H1 (cell line): ENCODE results near the gene SLC27A2. TPM values are rescaled to one million over a fixed set of nuclear protein-coding genes. Genes with fewer than 3 reads are reported as not detected.

ENCODE experiments used
- CTCF ChIA-PET: fragments of 300-600 bp; sonication (Branson Sonifier 250); formaldehyde crosslinking; loops from one replicate; lab custom pipeline; 2021; ENCODE audit not compliant: partially characterized antibody; lab: Charles Lee
- POLR2A ChIA-PET: fragments of 300-600 bp; sonication (Branson Sonifier 250); formaldehyde crosslinking; loops from one replicate; lab custom pipeline; 2021; ENCODE audit warnings: inconsistent platforms; ENCODE audit not compliant: partially characterized antibody; lab: Charles Lee
- DNase-seq, 2 experiments: peaks; one replicate each; pipeline versions ENCODE4 v3.0.0 to v3.0.0-alpha.2; 2010 to 2022; ENCODE audit warnings: low spot score in 2 of 2, low read depth in 1 of 2, mixed read lengths in 1 of 2
- FAIRE-seq: peaks from 2 replicates; lab custom pipeline; 2011; peaks lifted over from hg19 to GRCh38; lab: Jason Lieb, UNC
- H2AFZ ChIP-seq: 2 replicates; pipeline ENCODE4 v1.8.1; 2012; ENCODE audit warnings: low read length, inconsistent platforms
- H2AK5ac ChIP-seq: 2 replicates; pipeline ENCODE4 v1.6.1; 2013; ENCODE audit warnings: low read depth, low read length
- H2BK120ac ChIP-seq: replicated peaks from 2 replicates; pipeline ENCODE3; 2013; ENCODE audit warnings: low read depth, low read length, inconsistent platforms
- H2BK12ac ChIP-seq: 2 replicates; pipeline ENCODE4 v1.6.1; 2013; ENCODE audit warnings: low read depth, low read length
- H2BK15ac ChIP-seq: 2 replicates; pipeline ENCODE4 v1.6.1; 2013; ENCODE audit warnings: low read length
- H2BK20ac ChIP-seq: 2 replicates; pipeline ENCODE4 v1.6.1; 2013; ENCODE audit warnings: low read length
- H2BK5ac ChIP-seq: 2 replicates; pipeline ENCODE4 v1.6.1; 2013; ENCODE audit warnings: low read depth, low read length
- H3K14ac ChIP-seq: 2 replicates; pipeline ENCODE4 v1.6.1; 2013; ENCODE audit warnings: inconsistent platforms; ENCODE audit not compliant: insufficient read length
- H3K18ac ChIP-seq: 2 replicates; pipeline ENCODE4 v1.6.1; 2013; ENCODE audit warnings: low read length; ENCODE audit errors: extremely low read depth
- H3K23ac ChIP-seq: 2 replicates; pipeline ENCODE4 v1.6.1; 2013; ENCODE audit warnings: inconsistent platforms; ENCODE audit not compliant: insufficient read length
- H3K23me2 ChIP-seq: 2 replicates; pipeline ENCODE4 v1.6.1; 2013; ENCODE audit warnings: low read depth, low read length
- H3K27ac ChIP-seq: 2 replicates; pipeline ENCODE4 v1.6.1; 2011; ENCODE audit warnings: low read depth, low read length, inconsistent platforms
- H3K27me3 ChIP-seq, 4 experiments: replicated peaks in 1 of 4; 1 replicate in 1 of 4; 2 replicates in 3 of 4; pipeline versions ENCODE4 v1.6.1 to v1.8.1; 2011 to 2013; ENCODE audit warnings: low read length in 3 of 4, mild to moderate bottlenecking in 3 of 4, inconsistent platforms in 2 of 4, mixed read lengths in 2 of 4, moderate library complexity in 1 of 4; ENCODE audit not compliant: control insufficient read depth in 3 of 4, insufficient read depth in 3 of 4; ENCODE audit errors: extremely low read depth in 1 of 4
- H3K36me3 ChIP-seq, 4 experiments: 2 replicates each; pipeline versions ENCODE4 v1.6.1 to v1.8.1; 2011 to 2013; ENCODE audit warnings: mild to moderate bottlenecking in 4 of 4, low read length in 3 of 4, moderate library complexity in 2 of 4, control low read depth in 1 of 4, inconsistent platforms in 1 of 4; ENCODE audit not compliant: insufficient read depth in 4 of 4, control insufficient read depth in 2 of 4
- H3K4ac ChIP-seq: replicated peaks from 2 replicates; pipeline ENCODE3; 2013; ENCODE audit warnings: low read length, low read depth, mixed read lengths, inconsistent platforms; ENCODE audit not compliant: insufficient read length
- H3K4me1 ChIP-seq, 4 experiments: replicated peaks in 1 of 4; 1 replicate in 1 of 4; 2 replicates in 3 of 4; pipeline versions ENCODE4 v1.6.1 to v1.8.1; 2011 to 2013; ENCODE audit warnings: low read length in 3 of 4, inconsistent platforms in 2 of 4, mixed read lengths in 1 of 4; ENCODE audit not compliant: insufficient read depth in 4 of 4, control insufficient read depth in 3 of 4
- H3K4me2 ChIP-seq, 2 experiments: 2 replicates each; pipeline versions ENCODE4 v1.6.1 to v1.8.1; 2011 to 2013; ENCODE audit warnings: low read depth in 2 of 2, low read length in 2 of 2, control low read depth in 1 of 2, inconsistent platforms in 1 of 2, mild to moderate bottlenecking in 1 of 2; ENCODE audit not compliant: insufficient read depth in 1 of 2
- H3K4me3 ChIP-seq, 4 experiments: fragments of 200-600, 300-600 bp in 1 of 4; sonication (generic), shearing (Covaris generic), sonication (Bioruptor Twin) in 1 of 4; 2 replicates each; pipeline versions ENCODE4 v1.5.1 to v1.8.1; 2011 to 2016; ENCODE audit warnings: low read length in 4 of 4, low read depth in 3 of 4, control low read depth in 2 of 4, inconsistent platforms in 2 of 4, mild to moderate bottlenecking in 2 of 4, mixed read lengths in 1 of 4, moderate library complexity in 1 of 4; ENCODE audit not compliant: insufficient read depth in 2 of 4; ENCODE audit errors: extremely low read depth in 1 of 4
- H3K56ac ChIP-seq: replicated peaks from 2 replicates; pipeline ENCODE3; 2013; ENCODE audit warnings: low read depth, mild to moderate bottlenecking, mixed read lengths, low read length, inconsistent platforms; ENCODE audit not compliant: insufficient read length
- H3K79me1 ChIP-seq: 2 replicates; pipeline ENCODE4 v1.6.1; 2013; ENCODE audit warnings: low read depth, low read length, control low read depth
- H3K79me2 ChIP-seq, 2 experiments: 2 replicates each; pipeline versions ENCODE4 v1.6.1 to v1.8.1; 2012 to 2013; ENCODE audit warnings: low read length in 2 of 2, mild to moderate bottlenecking in 2 of 2, inconsistent platforms in 1 of 2; ENCODE audit not compliant: insufficient read depth in 2 of 2, control insufficient read depth in 1 of 2
- H3K9ac ChIP-seq, 4 experiments: replicated peaks in 1 of 4; 1 replicate in 1 of 4; 2 replicates in 3 of 4; pipeline versions ENCODE4 v1.6.1 to v1.8.1; 2011 to 2013; ENCODE audit warnings: low read depth in 3 of 4, low read length in 3 of 4, control low read depth in 2 of 4, mild to moderate bottlenecking in 2 of 4, moderate library complexity in 2 of 4, inconsistent platforms in 1 of 4; ENCODE audit errors: extremely low read depth in 1 of 4
- H3K9me3 ChIP-seq, 2 experiments: 2 replicates each; pipeline versions ENCODE4 v1.6.1 to v1.8.1; 2012 to 2013; ENCODE audit warnings: mild to moderate bottlenecking in 2 of 2, moderate library complexity in 2 of 2, control low read depth in 1 of 2, inconsistent platforms in 1 of 2, low read depth in 1 of 2, low read length in 1 of 2, mixed read lengths in 1 of 2; ENCODE audit not compliant: insufficient read depth in 2 of 2
- H4K20me1 ChIP-seq, 2 experiments: replicated peaks in 1 of 2; 2 replicates each; pipeline versions ENCODE3 to v1.8.1; 2011 to 2013; ENCODE audit warnings: inconsistent platforms in 2 of 2, low read length in 2 of 2, mild to moderate bottlenecking in 1 of 2; ENCODE audit not compliant: insufficient read depth in 2 of 2, control insufficient read depth in 1 of 2
- H4K5ac ChIP-seq: 2 replicates; pipeline ENCODE4 v1.6.1; 2013; ENCODE audit warnings: low read length, low read depth, mixed read lengths, inconsistent platforms; ENCODE audit not compliant: insufficient read length
- H4K8ac ChIP-seq: 2 replicates; pipeline ENCODE4 v1.8.0; 2013; ENCODE audit warnings: mild to moderate bottlenecking, moderate library complexity, low read length, inconsistent platforms; ENCODE audit not compliant: insufficient read depth; ENCODE audit errors: extremely low read depth
- H4K91ac ChIP-seq: replicated peaks from 2 replicates; pipeline ENCODE3; 2013; ENCODE audit warnings: low read length, mixed read lengths, inconsistent platforms; ENCODE audit not compliant: insufficient read length
- CREB1 ChIP-seq: IDR thresholded peaks from 2 replicates; pipeline ENCODE4 v1.6.1; 2012; ENCODE audit warnings: inconsistent platforms
- KDM4A ChIP-seq: IDR thresholded peaks from one replicate; pipeline ENCODE4 v1.7.1; 2012; ENCODE audit warnings: low read depth, mild to moderate bottlenecking, moderate library complexity, low read length, inconsistent platforms; ENCODE audit not compliant: severe bottlenecking
- MAFK ChIP-seq: IDR thresholded peaks from 2 replicates; pipeline ENCODE4 v1.6.1; 2012; ENCODE audit warnings: low read depth, mild to moderate bottlenecking, improper control_type of control experiment, low read length
- SP1 ChIP-seq: IDR thresholded peaks from 2 replicates; pipeline ENCODE4 v1.6.1; 2011; ENCODE audit warnings: low read depth, low read length
- TAF7 ChIP-seq: optimal IDR thresholded peaks from 2 replicates; pipeline ENCODE3; 2011; ENCODE audit warnings: low read depth, mild to moderate bottlenecking, inconsistent platforms, low read length, moderate library complexity, borderline replicate concordance
- WGBS, 2 experiments: shearing (Covaris generic) in 1 of 2; methylation state at CpG; one replicate each; pipeline versions ENCODE4 v1.1.6 to v1.1.7; 2013 to 2015; ENCODE audit warnings: low lambda C conversion rate in 2 of 2, mixed read lengths in 2 of 2, inconsistent platforms in 1 of 2, low coverage in 1 of 2, missing lambda C conversion rate in 1 of 2; ENCODE audit not compliant: insufficient replicate concordance in 2 of 2, insufficient coverage in 1 of 2, insufficient read length in 1 of 2; ENCODE audit errors: extremely low coverage in 1 of 2, missing lambda C conversion rate in 1 of 2; 5-methylcytosine and 5-hydroxymethylcytosine counted together
- polyA plus RNA-seq, 7 experiments: library from polyadenylated mRNA; depleted of rRNA in 3 of 7; stranded (reverse) in 5 of 7; unstranded in 2 of 7; fragments of >200 nt in 5 of 7; fragments of 200-250 nt in 2 of 7; gene quantifications; 1 replicate in 5 of 7; 2 replicates in 1 of 7; 4 replicates in 1 of 7; pipeline versions ENCODE4 v1.2.1 to v1.2.3, GENCODE V29; 2011 to 2013; ENCODE audit warnings: missing spikeins in 2 of 7, mixed read lengths in 2 of 7
- total RNA-seq: library from RNA; stranded (reverse); fragmentation: NEBNext Ultra II Directional; extraction: Animal tissue kit (Norgen Biotek cat#: 25700); gene quantifications from 2 replicates; pipeline ENCODE4 v1.2.1, GENCODE V29; 2021

Gene SLC27A2
- total and polyA plus RNA-seq, 2 of the 8 experiments (the other 6 are each of a cell fraction or from before 2014, with no cell fraction given) = 5.6 to 5.8 TPM

- Histone ChIP-seq H3K79me2 (no peaks in the 10 kb centered on the region), H3K18ac (no peak overlapping the region), H3K4ac (no peak overlapping the region), H3K4me1 (peaks cover 0 to 8% (median 4%) of the 10 kb centered on the region in 4 experiments; a peak in 6 of 7 replicates), H2AFZ (no peak overlapping the region), H3K23ac (no peak overlapping the region), H2BK120ac (no peak overlapping the region), H3K36me3 (no peaks in the 10 kb centered on the region), H3K4me2 (no peak overlapping the region), H3K79me1 (no peaks in the 10 kb centered on the region), H2BK20ac (no peak overlapping the region), H2BK5ac (no peak overlapping the region), H4K91ac (no peak overlapping the region), H4K8ac (no peak overlapping the region), H3K27ac (no peak overlapping the region), H3K9ac (no peak overlapping the region), H4K20me1 (peaks cover 0 to 1% of the 10 kb centered on the region in 2 experiments), H3K9me3 (no peaks in the 10 kb centered on the region), H3K23me2 (peaks cover 13% of the 10 kb centered on the region; the same call in 1 of the 2 replicates), H3K27me3 (peaks cover 3 to 25% (median 24%) of the 10 kb centered on the region in 4 experiments), H3K56ac (no peak overlapping the region), H3K14ac (no peak overlapping the region), H2BK12ac (no peak overlapping the region), H2BK15ac (no peak overlapping the region), H4K5ac (no peak overlapping the region), H3K4me3 (no peak overlapping the region), H2AK5ac (no peak overlapping the region)
- no peak for DNase-seq
- FAIRE-seq = no peak
- POLR2A ChIA-PET = no interaction called here
- TF ChIP-seq KDM4A = no peak
- TF ChIP-seq MAFK = 0 out of 2 replicates have a peak, but pooled peaks have one; percentile 30
- TF ChIP-seq CREB1 = no peak
- no peak for TF ChIP-seq SP1
- no peak for TF ChIP-seq TAF7
- CTCF ChIA-PET = interaction anchor here (0.6 to 1.0 kb wide), 5 partner anchors 11 to 614 kb away, joined by 3 to 4 read pairs (median 3); no protein-coding TSS in a partner anchor
- WGBS, 2 experiments = 93% methylated on average over 4 of the region's 4 CpGs; no CpG with 5 or more reads in 1 of the 2 experiments
These were observed 4.1 kb downstream of the SLC27A2 start for GRCh38 chr15:50186090-50186489.
